Peyer's patch (tissue), 4 donors: ENCODE results near the gene P2RY12.

Experiments used
- CTCF ChIP-seq, 6 experiments: fragments of 450-650 bp in 4 of 6; fragments of 200-600 bp in 2 of 6; sonication (generic) in 1 of 6; IDR thresholded peaks; one replicate each; pipeline ENCODE4 v1.5.1; 2017 to 2019; ENCODE audit warnings: antibody characterized with exemption in 6 of 6, mild to moderate bottlenecking in 3 of 6, moderate library complexity in 1 of 6
- POLR2A ChIP-seq, 2 donors: fragments of 450-650 bp; IDR thresholded peaks; one replicate each; pipeline ENCODE4 v1.5.1; 2017; ENCODE audit warnings: antibody characterized with exemption in 2 of 2, mild to moderate bottlenecking in 2 of 2, moderate library complexity in 2 of 2

- TF ChIP-seq CTCF (IDR thresholded peaks at IDR 0.05) (no peak), POLR2A (IDR thresholded peaks at IDR 0.05) (no peak)
These were observed 30.7 kb upstream of the P2RY12 start for GRCh38 chr3:151415289-151415688.
